ENCODE data around the gene ACP1.

Gene ACP1

GRCh38 chr2:257842-258241 lies 6.9 kb upstream of the ACP1 start:
- H3K9me3 ChIP-seq (ENCODE audit: control insufficient read depth, low read length) = no peaks in the 10 kb centered on the region
- no peak overlapping the region for H3K4me3 ChIP-seq (ENCODE audit: low read depth, low read length)
- no peaks in the 10 kb centered on the region for H3K79me2 ChIP-seq
- no peak overlapping the region for H3K4me2 ChIP-seq (ENCODE audit: low read length)
- peaks cover 5% of the 10 kb centered on the region for H3K4me1 ChIP-seq
- H3K36me3 ChIP-seq (ENCODE audit: control insufficient read depth, insufficient read depth, low read length) = no peaks in the 10 kb centered on the region
- no peak for TF ChIP-seq CTCF (IDR thresholded peaks at IDR 0.05)
- H3K27me3 ChIP-seq (ENCODE audit: control insufficient read depth, insufficient read depth, low read length) = no peaks in the 10 kb centered on the region
- no peak overlapping the region for H2AFZ ChIP-seq
- no peak overlapping the region for H3K27ac ChIP-seq
- no peak overlapping the region for H3K9ac ChIP-seq

GRCh38 chr2:258933-259332 lies 5.8 kb upstream of the ACP1 start:
- H3K4me1 ChIP-seq = peaks cover 5% of the 10 kb centered on the region
- no peak overlapping the region for H3K4me2 ChIP-seq (ENCODE audit: low read length)
- H2AFZ ChIP-seq = no peak overlapping the region
- H3K4me3 ChIP-seq (ENCODE audit: low read depth, low read length) = no peak overlapping the region
- no peak overlapping the region for H3K9ac ChIP-seq
- no peaks in the 10 kb centered on the region for H3K27me3 ChIP-seq (ENCODE audit: control insufficient read depth, insufficient read depth, low read length)
- H3K79me2 ChIP-seq = no peaks in the 10 kb centered on the region
- TF ChIP-seq CTCF (IDR thresholded peaks at IDR 0.05) = no peak
- H3K27ac ChIP-seq = no peak overlapping the region
- H3K36me3 ChIP-seq (ENCODE audit: control insufficient read depth, insufficient read depth, low read length) = no peaks in the 10 kb centered on the region
- no peaks in the 10 kb centered on the region for H3K9me3 ChIP-seq (ENCODE audit: control insufficient read depth, low read length)

- no peak overlapping the region for H3K27ac ChIP-seq
Measured at GRCh38 chr2:259789-260331, 4.9 kb upstream of the ACP1 start.

GRCh38 chr2:260507-261161 lies 4.1 kb upstream of the ACP1 start:
- no peaks in the 10 kb centered on the region for H3K36me3 ChIP-seq (ENCODE audit: control insufficient read depth, insufficient read depth, low read length)
- no peaks in the 10 kb centered on the region for H3K9me3 ChIP-seq (ENCODE audit: control insufficient read depth, low read length)
- H3K9ac ChIP-seq = no peak overlapping the region
- H3K4me1 ChIP-seq = peaks cover 5% of the 10 kb centered on the region
- H3K4me2 ChIP-seq (ENCODE audit: low read length) = peak overlapping the region; percentile 36
- no peak overlapping the region for H2AFZ ChIP-seq
- H3K27me3 ChIP-seq (ENCODE audit: control insufficient read depth, insufficient read depth, low read length) = no peaks in the 10 kb centered on the region
- H3K79me2 ChIP-seq = peaks cover 7% of the 10 kb centered on the region
- no peak for TF ChIP-seq CTCF (IDR thresholded peaks at IDR 0.05)
- H3K27ac ChIP-seq = no peak overlapping the region
- H3K4me3 ChIP-seq (ENCODE audit: low read depth, low read length) = no peak overlapping the region

More at GRCh38 chr2:259789-260331, 4.9 kb upstream of the ACP1 start:
- Histone ChIP-seq H3K4me2 (ENCODE audit: low read length) (no peak overlapping the region), H3K79me2 (no peaks in the 10 kb centered on the region), H3K9ac (no peak overlapping the region), H3K9me3 (ENCODE audit: control insufficient read depth, low read length) (no peaks in the 10 kb centered on the region), H2AFZ (no peak overlapping the region), H3K36me3 (ENCODE audit: control insufficient read depth, insufficient read depth, low read length) (no peaks in the 10 kb centered on the region), H3K4me1 (peaks cover 5% of the 10 kb centered on the region), H3K4me3 (ENCODE audit: low read depth, low read length) (no peak overlapping the region), H3K27me3 (ENCODE audit: control insufficient read depth, insufficient read depth, low read length) (no peaks in the 10 kb centered on the region)
- TF ChIP-seq CTCF (IDR thresholded peaks at IDR 0.05) = no peak

GRCh38 chr2:262117-262516 lies 2.6 kb upstream of the ACP1 start:
- Histone ChIP-seq H3K36me3 (ENCODE audit: control insufficient read depth, insufficient read depth, low read length) (no peaks in the 10 kb centered on the region), H2AFZ (no peak overlapping the region), H3K27ac (no peak overlapping the region), H3K4me3 (ENCODE audit: low read depth, low read length) (peak overlapping the region; percentile 3), H3K9me3 (ENCODE audit: control insufficient read depth, low read length) (no peaks in the 10 kb centered on the region), H3K4me2 (ENCODE audit: low read length) (no peak overlapping the region), H3K9ac (no peak overlapping the region), H3K27me3 (ENCODE audit: control insufficient read depth, insufficient read depth, low read length) (no peaks in the 10 kb centered on the region), H3K79me2 (peaks cover 22% of the 10 kb centered on the region), H3K4me1 (peaks cover 13% of the 10 kb centered on the region)
- TF ChIP-seq CTCF (IDR thresholded peaks at IDR 0.05) = no peak
